Tongue (tissue), 2 donors: ENCODE results near the gene TLK1. TPM values are rescaled to one million over a fixed set of nuclear protein-coding genes. Genes with fewer than 3 reads are reported as not detected.

Experiments
- DNase-seq: peaks from one replicate; pipeline ENCODE4 v3.0.0-alpha.2; 2015
- total RNA-seq: library from RNA; depleted of rRNA; stranded (reverse); fragments of >200 nt; gene quantifications from one replicate; pipeline ENCODE4 v1.2.3, GENCODE V29; 2014

Gene TLK1
- 26.0 TPM for total RNA-seq

- peak; percentile 83 for DNase-seq
Observed at GRCh38 chr2:171160119-171160955, at the start of gene TLK1. TSS of gene TLK1 (minus strand) at chr2:171160893. CDS start at chr2:171160428, 465 bp downstream.

GRCh38 chr2:171210216-171210863, 49.6 kb upstream of the TLK1 start:
- no peak for DNase-seq

GRCh38 chr2:171208657-171209056, 48.0 kb upstream of the TLK1 start:
- no peak for DNase-seq

GRCh38 chr2:171206422-171207115, 45.9 kb upstream of the TLK1 start:
- DNase-seq: no peak

GRCh38 chr2:171205551-171205950, 44.9 kb upstream of the TLK1 start:
- DNase-seq: no peak

GRCh38 chr2:171201767-171202166, 41.1 kb upstream of the TLK1 start:
- no peak for DNase-seq

GRCh38 chr2:171201271-171201670, 40.6 kb upstream of the TLK1 start:
- DNase-seq: no peak

- no peak for DNase-seq
Observed at GRCh38 chr2:171200469-171200868, 39.8 kb upstream of the TLK1 start.

GRCh38 chr2:171191021-171191420, 30.3 kb upstream of the TLK1 start:
- DNase-seq: no peak

GRCh38 chr2:171187819-171188218, 27.1 kb upstream of the TLK1 start:
- DNase-seq: no peak

GRCh38 chr2:171187177-171187576, 26.5 kb upstream of the TLK1 start:
- no peak for DNase-seq

GRCh38 chr2:171185941-171186340, 25.2 kb upstream of the TLK1 start:
- DNase-seq: peak; percentile 28

- DNase-seq: no peak
Observed at GRCh38 chr2:171185165-171185818, 24.6 kb upstream of the TLK1 start.

- DNase-seq: no peak
Observed at GRCh38 chr2:171181064-171182049, 20.7 kb upstream of the TLK1 start.

- DNase-seq: no peak
Observed at GRCh38 chr2:171180229-171180930, 19.7 kb upstream of the TLK1 start.

GRCh38 chr2:171178993-171179392, 18.3 kb upstream of the TLK1 start:
- DNase-seq: no peak

GRCh38 chr2:171176516-171176915, 15.8 kb upstream of the TLK1 start:
- no peak for DNase-seq

GRCh38 chr2:171174075-171174474, 13.4 kb upstream of the TLK1 start:
- no peak for DNase-seq

- no peak for DNase-seq
Observed at GRCh38 chr2:171173087-171173486, 12.4 kb upstream of the TLK1 start.

GRCh38 chr2:171171808-171172207, 11.1 kb upstream of the TLK1 start:
- no peak for DNase-seq

GRCh38 chr2:171169839-171170238, 9.1 kb upstream of the TLK1 start:
- no peak for DNase-seq
